Left hindlimb (tissue), 1 donor: ENCODE data around the gene SNRNP70.

Experiments used
- DNase-seq: peaks from one replicate; pipeline ENCODE4 v3.0.0-alpha.2; 2018

The SNRNP70 gene

DNA sequence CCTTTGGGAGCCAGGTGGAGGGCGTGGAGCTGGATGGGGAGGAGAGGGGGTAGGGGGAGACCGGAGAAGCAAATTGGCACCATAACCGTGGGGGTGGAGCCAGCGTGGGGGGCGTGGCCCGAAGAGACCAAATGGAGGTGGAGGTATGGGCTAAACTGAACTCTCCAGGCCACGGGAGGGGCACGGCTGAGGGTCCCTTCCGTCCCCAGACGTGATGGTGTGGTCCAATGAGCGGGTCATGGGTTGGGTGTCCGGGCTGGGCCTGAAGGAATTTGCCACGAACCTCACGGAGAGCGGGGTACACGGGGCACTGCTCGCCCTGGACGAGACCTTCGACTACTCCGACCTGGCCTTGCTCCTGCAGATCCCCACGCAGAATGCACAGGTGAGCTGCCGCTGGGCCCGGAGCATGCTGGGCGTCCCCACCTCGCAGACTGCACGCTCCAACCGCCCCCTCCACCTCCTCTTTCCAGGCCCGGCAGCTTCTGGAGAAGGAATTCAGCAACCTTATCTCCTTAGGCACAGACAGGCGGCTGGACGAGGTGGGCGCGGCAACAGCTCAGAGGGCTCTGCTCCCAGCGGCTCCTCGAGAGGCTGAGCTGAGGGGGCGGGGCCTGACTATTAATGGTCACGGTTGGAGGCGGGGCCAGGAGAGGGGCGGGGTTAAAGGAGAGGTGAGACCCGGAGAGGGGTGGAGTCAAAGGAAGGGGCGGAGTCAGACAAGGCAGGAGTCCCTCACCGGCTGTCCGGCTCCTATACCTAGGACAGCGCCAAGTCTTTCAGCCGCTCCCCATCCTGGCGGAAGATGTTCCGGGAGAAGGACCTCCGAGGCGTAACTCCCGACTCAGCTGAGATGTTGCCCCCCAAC lies 63.8 kb downstream of the SNRNP70 start:
- peak; percentile 97 for DNase-seq

DNA sequence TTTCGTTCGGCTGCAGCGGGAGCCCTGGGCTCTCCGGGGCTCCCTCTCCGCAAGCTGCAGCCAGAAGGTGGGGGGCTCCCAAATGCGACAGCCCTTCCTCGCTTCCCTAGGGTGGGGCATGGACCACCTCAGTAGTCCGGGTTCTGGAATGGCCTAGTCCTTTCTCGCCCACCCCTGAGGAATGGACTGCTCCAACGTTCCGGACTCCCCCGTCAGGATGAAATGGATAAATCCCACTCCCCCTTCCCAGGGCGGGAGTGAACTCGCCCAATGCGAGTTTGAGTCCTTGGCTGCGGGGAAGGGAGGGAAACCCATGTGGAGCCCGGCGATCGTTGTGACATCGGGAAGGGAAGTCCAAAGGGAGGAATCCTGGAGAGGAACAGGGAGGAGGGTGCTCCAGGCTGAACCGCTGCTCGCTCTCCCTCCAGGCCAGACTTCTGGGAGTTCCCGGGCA lies 64.4 kb downstream of the SNRNP70 start:
- peak; percentile 90 for DNase-seq

DNA sequence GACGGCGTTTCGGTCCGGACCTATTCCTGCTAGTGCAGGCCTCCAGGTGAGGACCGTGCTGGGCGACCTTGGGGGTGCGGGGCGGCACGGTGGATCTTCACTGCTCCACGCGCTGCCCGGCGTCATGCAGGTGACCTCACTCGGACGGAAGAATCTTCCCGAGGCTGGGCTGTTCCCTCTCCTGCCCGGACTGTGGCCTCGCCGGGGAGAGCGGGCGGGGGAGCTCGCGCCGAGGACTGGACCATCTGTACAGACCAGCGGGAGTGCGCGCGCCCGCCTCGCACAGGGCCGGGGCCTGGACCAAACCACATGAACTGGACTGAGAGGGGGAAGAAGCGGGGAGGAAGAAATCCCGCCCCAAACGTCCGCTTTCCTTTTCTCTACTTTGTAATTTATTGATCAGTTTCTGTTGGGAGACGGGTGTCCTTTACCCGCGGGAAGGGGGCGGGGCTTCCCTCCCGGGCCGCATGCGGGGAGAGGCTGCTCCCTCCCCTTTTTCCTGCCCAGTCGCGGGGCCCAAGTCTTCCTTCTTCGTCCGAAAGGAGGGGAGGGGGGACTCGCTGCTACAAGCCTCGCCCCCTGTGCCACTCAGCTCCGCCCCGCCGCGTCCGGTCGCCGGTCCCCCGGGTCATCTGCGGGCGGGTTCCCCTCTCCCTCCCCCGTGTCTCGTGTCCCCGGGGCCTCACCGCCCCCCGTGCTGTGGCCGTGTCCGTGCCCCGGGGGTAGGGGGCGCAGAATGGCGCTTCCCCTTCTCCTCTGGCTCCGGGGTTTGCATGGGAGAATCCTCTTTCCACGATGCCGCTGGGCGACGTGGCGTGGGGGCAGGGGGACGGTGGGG lies 65.1 kb downstream of the SNRNP70 start:
- DNase-seq = peak; percentile 94

DNA sequence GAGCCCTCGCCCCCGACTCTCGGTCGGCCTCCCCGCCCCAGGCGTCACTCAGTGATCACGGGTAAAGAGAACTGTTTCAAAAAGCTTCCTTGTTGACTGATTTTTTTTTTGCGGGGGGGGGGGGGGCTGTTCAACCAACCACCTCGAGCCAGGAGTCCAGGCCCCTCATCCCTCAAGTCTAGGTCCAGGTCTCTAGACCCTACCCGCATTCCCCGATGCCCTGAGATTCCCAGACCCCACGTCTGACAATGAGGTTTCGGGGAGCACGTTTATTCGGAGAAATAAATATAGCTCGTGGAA lies 65.6 kb downstream of the SNRNP70 start:
- DNase-seq = peak; percentile 36

DNA sequence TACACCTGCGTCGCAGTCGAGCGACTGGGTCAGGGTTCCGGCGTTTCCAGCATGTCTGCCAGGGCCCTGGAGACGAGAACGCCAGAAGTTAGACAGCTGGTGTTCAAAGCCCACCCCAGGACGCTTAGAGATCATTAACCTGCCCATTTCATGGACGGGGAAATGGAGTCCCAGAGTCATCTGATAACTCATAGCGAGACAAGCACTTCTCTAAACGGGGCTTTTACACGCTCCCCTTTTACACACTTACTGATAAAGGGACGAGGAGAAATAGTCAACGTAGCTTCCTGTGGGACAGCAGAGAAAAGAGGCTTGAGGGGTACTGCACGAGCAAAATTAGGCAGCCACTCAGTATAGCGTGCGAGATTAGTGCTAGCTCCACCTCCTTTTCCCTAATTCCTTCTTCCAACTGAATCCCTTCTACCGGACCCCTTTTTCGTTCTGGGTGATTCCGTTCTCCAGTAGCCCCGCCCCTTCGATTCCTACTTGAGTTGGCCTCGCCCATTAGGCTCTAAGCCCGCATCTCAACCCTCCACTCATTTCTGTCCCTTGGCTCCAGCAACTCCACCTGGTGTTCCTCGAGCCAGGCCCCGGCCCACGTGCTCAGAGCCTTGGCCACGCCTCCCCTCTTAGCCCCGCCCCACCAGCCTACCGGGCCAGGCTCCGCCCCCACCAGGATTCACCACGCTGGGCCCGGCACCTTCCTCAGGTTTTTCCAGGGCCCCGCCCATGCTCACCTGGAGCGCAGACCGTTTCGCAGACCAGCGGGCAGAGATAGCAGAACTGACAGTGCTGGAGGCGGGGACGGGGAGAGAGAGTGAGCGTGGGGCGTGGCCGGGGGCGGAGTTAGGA lies 66.2 kb downstream of the SNRNP70 start:
- DNase-seq = peak; percentile 75

DNA sequence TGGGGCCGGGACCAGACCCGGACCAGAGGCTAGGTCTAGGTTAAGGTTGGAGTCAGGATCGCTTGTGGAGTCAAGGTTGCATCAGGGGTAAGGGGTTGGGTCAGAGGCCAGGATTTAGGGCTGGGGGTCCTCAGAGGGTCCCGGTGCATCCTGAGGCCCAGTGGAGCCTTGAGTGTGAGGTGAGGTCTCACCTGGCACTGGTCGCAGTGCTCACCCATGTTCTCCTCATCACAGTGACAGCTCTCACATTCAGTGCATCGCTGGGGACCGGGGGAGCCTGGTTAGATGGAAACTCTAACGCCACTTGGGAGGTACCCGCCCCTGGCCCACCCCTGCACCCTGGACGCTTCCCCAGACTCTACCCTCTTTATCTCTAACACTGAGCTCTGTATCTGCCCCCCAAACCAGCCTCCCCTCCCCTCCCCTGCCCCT lies 66.9 kb downstream of the SNRNP70 start:
- peak; percentile 4 for DNase-seq

DNA sequence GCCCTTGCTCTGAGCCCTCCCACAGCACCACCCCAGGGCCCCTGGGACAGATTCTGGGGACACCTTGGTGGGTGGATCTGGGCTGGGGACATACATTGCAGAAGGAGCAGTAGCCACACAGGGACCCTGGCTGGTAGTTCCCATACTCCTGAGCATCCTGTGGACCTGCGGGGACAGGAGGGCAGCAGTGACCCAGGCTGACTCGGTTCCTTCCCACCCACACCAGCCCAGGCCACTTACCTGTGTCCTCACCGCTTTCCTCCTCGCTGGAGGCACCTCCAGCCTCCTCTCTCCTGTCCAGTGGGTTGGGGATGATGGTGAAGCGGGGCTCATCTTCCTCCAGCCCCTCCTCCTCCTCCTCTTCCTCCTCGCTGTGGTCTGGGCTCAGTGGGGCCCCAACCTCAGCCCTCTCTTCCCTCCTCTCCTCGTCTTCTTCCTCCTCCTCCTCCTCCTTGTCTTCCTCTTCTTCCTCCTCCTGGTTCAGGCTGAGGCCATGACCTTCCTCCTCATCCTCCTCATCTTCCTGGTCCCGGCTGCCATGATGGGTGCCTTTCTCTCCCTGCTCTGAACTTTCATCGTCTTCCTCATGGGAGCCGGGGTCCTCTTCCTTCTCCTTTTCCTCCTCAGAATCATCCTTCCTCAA lies 68.0 kb downstream of the SNRNP70 start:
- no peak for DNase-seq

DNA sequence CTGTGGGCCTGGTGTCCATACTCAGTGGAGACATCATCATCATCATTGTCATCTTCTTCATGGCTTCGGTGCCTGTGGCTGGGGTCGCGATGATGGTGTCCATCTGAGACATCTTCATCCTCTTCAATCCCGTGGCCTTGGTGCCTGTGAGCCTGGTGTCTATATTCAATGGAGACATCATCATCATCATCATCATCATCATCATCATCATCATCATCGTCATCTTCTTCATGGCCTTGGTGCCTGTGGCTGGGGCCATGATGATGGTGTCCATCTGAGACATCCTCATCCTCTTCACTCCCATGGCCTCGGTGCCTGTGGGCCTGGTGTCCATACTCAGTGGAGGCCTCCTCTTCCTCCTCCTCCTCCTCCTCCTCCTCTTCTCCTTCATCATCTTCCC lies 69.0 kb downstream of the SNRNP70 start:
- no peak for DNase-seq

DNA sequence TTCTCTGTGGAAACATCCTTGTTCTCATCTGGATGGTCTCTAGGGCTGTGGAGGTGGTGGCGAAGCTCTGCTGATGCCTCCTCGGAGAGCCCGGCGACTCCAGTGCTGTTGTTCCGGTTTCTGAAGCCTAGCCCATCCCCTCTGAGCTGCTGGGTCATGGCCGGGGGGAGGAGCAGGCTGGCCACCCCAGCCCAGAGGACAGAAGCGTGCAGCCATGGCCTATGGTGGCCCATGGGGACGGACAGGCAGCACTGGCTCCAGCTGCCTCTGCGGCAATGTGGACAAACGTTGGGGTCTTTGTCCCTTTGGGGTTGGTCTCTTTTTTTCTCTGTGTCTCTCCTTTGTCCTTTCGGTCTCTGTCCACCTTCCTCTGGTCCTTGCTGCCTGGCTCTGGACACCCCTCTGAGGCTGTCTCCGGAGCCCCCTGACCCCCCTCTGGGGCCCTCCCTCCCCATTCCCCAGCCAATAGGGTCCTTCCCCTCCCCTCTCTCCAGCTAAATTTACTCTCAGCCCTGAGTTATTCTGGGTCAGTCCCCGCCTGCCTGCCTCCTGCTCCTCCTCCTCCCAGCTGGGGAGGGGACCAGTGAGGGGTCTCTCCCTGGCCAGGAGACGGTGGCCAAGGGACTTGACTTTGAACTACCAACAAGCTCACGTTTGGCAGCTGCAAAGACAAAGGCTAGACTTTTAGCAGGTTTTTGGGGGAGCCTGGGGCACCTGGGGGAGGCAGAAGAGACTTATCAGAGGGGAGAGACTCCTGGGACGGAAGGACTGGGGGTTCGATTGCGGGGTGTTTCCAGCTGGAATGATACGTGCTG lies 70.0 kb downstream of the SNRNP70 start, which contains the start of gene HRC:
Gene HRC (minus strand): TSS at position 392 of the 815 bp plus-strand sequence. CDS start 159 bp downstream, at position 233.
- no peak for DNase-seq

DNA sequence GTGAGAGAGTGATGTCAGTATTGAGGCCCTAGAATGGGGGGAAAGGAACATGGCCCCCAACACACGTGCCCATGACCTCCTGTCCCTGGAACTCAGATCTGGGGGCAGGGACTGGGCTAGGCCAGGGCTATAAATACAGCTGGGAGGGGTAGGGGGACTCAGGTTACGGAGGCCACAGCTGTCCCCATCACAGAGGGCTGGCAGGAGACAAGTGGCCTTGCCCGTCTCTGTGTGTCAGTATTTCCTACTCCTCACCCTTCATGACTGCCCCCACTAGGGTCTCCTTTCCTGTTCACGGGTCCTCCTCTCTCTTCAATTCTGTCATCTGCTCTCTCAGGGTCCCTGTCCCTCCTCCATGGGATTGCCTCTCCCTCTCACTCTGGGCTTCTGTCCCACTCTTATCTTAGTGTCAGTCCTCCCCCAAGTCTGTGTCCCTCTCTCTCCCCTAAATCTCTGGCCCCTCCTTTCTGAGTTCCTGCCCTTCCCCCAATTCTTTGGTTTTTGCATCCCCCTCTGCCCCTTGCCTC lies 70.6 kb downstream of the SNRNP70 start:
- DNase-seq = peak; percentile 74

DNA sequence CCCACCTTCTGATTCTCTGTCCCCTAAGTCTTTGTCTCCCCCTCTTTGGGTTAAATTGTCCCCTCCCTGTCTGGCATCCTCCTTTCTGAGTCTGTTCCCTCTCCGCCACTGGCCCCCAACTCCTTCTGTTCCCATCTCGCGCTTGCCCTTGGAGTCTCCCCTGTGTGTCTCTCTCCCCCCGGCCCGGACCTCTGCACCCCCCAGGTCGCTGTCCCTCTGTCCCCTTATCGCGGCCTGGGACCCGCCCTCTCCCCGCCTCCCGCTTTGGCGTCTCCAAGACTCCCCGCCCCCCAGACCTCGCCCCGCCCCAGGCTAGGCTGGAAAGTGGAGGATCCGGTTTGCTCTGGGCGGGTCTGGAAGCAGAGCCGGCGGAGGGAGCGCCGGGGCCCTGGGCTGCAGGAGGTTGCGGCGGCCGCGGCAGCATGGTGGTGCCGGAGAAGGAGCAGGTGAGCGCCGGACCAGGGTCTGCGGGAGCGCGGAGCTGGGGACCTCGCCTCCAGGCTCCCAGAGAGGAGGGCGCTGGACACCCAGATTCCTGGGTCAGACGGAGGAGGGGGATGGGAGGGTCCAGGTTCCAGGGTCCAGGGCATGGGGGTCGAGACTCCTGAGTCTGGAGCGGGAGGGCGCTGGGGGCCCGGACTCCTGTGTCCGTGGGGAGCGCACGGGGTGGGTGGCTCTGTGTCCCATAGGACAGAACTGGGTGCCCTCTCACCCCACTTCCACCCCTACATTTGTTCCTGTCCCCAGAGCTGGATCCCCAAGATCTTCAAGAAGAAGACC lies 72.4 kb downstream of the SNRNP70 start, which contains the start of gene TRPM4:
Gene TRPM4 (plus strand): TSS at position 348 of the 780 bp plus-strand sequence. CDS start 75 bp downstream, at position 423.
- DNase-seq = peak; percentile 93
